ENCODE measurements around the gene FCGR3A.
"Not testable (repeated sequence)": the region's sequence is repeated elsewhere in the genome, so short reads cannot be mapped to it uniquely, and the experiment has no call there.

The FCGR3A gene

GRCh38 chr1:161529463-161530104 is 20.0 kb downstream of the FCGR3A start:
- DNase-seq, result not testable (repeated sequence)

DNA sequence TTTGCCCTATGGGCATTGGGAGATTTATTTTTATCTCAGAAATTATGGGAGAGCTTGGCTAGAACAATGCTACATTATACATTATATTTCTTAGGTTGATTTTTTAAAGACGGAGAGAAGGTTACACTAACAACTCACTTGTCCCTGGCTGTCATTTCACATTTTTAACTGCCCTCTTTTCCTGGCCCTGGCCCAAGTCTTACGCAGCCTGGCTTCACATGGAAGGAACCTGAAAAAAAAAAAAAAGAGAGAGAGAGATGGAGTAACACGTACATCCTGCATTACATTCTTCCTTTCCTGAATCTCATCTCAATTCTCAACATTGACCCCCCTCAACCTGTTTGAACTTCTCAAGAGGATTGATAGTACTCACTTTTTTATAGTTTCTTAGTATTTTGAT is 21.1 kb downstream of the FCGR3A start:
- DNase-seq, result not testable (repeated sequence)

- DNase-seq, result not testable (repeated sequence)
These were observed 23.7 kb downstream of the FCGR3A start for GRCh38 chr1:161525918-161526317.

DNA sequence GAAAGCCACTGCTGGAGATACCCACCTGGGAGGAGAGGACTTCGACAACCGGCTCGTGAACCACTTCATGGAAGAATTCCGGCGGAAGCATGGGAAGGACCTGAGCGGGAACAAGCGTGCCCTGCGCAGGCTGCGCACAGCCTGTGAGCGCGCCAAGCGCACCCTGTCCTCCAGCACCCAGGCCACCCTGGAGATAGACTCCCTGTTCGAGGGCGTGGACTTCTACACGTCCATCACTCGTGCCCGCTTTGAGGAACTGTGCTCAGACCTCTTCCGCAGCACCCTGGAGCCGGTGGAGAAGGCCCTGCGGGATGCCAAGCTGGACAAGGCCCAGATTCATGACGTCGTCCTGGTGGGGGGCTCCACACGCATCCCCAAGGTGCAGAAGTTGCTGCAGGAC is 24.3 kb downstream of the FCGR3A start:
- DNase-seq, result not testable (repeated sequence)

- DNase-seq, result not testable (repeated sequence)
These were observed 24.8 kb downstream of the FCGR3A start for GRCh38 chr1:161524742-161525291.

GRCh38 chr1:161523817-161524741 is 25.5 kb downstream of the FCGR3A start, which contains the start of gene HSPA6:
Gene HSPA6 (plus strand): TSS chr1:161524540. CDS start chr1:161524659, 119 bp downstream.
- DNase-seq, result peak; percentile 68

GRCh38 chr1:161523041-161523816 is 26.4 kb downstream of the FCGR3A start:
- DNase-seq, result not testable (repeated sequence)

GRCh38 chr1:161513953-161514352 is 35.7 kb downstream of the FCGR3A start:
- DNase-seq, result not testable (repeated sequence)

DNA sequence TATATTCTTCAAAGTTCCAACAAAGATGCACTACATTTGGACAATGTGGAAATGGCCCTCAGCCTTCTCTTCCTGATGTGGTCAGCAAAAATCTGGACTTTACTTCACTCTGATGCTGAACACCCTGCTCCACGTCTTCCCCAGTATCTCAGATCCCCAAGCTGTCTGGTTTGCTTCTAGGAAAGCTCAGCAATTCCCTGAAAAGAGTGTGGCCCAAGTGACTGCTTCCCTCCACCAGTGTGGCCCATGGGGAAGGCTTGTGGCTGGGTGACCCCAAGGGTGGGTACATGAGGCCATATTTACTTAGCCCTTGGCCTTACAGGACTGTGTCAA is 36.2 kb downstream of the FCGR3A start:
- not testable (repeated sequence) for DNase-seq

GRCh38 chr1:161512636-161513447 is 36.8 kb downstream of the FCGR3A start:
- not testable (repeated sequence) for DNase-seq

DNA sequence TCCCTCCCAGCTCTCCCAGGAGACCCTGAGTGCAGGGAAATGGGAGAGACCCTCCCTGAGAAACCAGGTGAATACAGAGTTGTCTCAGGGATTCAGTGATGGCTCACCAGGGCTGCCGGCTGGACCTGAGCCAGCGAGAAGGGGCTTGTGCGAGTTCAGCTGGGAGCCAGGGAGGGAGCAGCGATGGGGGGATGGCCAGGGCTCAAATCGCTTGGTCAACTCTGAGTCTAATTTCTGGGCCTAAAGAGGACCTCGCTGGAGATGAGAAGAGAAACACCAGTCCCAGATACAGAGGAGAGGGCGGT is 37.9 kb downstream of the FCGR3A start:
- no peak for DNase-seq

DNA sequence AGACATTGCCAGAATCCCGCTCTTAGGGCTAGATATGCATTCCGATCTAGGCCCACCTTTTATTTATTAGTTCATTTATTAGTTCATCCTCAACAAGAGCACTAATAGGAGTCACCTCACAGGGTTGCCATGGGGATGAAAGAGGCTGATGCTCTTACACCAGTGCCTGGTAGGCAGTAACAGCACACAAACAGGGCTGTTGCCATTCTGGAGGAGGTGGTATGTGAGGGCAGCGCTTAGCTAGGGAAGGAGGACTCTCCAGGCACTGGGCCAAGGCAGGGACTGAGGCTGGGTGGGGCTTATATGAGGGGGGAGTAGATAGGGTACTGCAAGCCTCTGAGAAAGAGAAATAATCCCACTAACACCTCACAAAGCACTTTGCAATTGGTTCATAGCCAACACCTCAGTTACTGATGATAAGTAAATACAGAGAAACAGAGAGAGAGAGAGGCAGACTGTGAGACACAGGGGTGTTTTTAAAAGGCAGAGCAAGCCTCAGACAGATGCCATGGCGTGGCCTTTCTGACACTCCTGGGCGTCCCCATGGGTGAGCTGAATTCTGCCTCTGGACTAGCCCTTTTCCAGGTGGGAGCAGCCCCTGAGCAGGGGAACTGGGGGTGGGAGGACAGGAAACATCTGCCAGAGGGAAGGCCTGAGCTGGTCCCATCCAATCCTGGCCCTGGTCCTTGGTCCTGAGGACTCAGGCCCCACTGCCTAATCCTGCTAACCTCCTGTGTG is 38.4 kb downstream of the FCGR3A start:
- no peak for DNase-seq

DNA sequence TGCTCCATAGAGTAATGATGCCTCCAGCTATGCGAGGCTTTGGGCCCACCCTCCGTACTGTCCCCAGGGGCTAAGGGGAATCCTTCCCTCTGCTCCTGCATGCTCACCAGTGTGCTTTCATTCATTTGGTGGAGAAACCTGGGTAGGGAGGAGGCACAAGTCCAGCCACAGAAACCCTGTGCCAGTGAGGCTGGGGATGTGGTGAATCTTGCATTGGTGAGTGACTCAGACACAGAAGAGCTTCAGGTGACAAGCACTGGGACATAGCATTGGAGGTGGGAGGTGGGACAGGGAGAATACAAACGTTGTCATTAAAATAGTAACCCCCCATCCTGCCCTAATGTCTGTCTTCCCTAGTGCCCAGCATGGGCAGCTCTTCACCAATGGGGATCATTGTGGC is 39.1 kb downstream of the FCGR3A start:
- DNase-seq, result no peak

DNA sequence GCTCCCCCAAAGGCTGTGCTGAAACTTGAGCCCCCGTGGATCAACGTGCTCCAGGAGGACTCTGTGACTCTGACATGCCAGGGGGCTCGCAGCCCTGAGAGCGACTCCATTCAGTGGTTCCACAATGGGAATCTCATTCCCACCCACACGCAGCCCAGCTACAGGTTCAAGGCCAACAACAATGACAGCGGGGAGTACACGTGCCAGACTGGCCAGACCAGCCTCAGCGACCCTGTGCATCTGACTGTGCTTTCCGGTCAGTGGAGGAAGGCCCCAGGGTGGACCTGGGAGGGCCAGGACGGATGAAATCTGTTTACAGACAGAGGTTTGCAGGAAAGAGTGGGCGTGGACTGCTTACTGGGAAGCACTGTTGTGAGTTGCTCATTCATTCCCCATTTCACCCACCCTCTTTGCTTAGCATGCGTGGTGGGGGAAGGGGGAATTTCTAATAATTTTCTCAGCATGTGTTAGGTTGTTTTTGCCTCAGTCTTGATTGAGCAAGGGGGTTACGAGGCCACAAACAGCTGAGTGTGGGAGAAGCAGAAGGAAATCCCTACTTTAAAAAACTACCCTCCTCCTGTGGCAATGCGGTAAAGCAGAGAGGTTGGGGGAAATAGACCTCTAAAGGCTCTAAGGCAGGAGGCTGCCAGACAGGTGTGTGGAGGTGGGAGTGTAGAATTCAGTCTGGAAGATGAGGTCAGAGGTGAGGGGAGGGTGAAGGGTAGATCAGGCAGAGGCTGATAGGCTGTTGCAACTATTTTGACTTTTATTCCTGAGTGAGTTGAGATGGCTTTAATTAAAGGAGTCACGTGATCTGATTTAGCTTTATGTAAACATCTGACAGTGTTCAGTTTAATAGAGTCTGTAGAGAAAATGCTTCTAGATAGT is 43.0 kb downstream of the FCGR3A start:
- no peak for DNase-seq

GRCh38 chr1:161505686-161506085 is 43.9 kb downstream of the FCGR3A start:
- no peak for DNase-seq

DNA sequence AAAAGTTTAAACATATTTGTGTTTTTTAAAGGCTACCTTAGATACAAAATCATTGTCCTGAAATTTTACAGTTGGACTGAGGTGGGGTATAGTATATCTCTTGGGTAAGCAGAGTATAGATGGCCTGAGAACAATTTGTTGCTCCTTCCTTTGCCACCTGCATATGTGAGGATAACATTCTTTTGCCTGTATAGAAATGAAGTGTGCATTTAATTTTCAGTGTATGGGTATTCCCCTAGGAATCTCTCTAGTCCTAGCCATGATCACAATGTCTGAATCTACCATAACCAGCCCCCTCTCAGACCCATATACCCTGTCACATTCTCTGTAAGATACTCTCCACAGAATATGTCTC is 46.2 kb downstream of the FCGR3A start:
- DNase-seq, result no peak

DNA sequence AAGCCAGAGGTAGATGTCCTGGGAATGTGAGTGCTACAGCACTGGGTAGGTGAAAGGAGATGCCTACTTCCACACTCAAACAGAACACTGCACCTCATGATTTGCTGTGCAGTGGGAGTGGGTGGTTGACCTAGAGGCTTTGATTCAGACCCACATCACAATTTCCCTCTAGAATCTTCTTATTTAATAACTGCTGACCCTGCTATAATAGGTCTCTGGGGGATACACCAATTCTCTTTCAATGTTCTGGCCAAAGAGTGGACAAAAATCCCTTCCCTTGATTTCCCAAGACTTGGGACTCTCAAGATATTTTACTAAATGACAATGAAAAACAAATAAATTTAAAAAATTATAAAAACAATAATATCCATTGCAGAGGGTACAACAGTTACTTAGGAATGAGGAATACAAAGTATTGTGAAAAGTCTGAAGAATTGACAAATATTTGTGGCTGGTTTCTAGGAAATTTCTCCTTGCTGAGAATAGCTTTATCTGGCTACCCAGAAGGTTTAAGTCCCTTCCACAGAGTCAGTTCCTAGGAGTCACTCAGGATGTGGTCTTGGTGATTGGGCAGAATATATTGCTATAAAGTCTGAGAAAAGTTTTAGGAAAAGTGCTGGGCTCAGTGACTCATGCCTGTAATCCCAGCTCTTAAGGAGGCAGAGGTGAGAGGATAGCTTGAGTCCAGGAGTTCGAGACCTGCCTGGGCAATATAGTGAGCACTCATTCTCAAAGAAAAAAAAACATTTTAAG is 46.8 kb downstream of the FCGR3A start:
- DNase-seq, result peak; percentile 15

DNA sequence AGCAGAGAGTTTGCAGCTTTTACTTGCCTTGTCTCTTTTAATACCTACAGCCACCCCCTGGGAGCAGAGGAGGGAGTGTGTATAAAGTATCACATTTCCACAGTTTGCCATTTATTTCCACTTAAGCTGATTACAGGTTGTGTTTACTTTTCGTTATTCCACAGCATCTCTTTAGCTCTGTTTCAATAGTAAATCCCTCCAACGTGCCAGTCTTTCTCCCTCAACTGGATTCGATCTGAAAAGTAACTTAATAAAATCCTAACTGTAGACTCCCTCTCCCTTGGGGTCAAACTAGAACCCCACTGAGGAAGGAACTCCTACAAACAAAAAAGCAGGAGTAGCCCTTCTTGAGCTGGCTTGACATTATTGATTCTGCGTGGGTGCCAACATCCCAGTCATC is 47.4 kb downstream of the FCGR3A start:
- DNase-seq, result no peak

GRCh38 chr1:161501234-161501633 is 48.4 kb downstream of the FCGR3A start:
- no peak for DNase-seq
